Measurements from ENCODE around the gene NKX1-1.

DNA sequence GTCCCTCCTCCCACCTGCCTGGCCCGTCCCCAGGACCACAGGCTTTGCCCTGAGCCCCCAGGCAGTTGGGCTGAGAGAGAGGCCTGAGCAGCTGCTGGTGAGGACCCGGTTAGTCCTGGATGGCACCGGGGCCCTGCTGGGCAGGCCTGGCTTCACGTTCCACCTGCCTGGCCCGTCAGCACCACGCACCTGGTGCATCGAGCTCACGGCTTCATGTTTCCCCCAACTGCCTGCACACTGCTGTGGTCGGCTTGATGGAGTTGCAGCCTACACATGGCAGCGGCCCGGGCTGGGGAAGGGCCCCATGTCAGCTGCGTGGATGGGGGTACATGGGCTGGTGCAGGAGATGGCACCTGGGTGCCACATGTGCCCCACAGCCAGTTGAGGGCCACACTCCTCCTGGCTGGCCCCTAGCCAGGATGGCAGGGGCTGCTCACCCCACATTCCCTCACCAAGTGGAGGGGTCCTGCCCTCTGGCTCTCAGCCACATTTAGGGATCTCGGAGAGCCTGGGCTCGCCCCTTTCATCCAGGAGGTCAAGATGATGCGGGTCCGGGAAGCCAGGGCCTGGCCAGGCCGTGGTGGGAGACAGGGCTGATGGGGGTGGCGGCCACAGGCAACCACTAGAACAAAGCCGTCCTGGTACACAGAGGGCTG lies 28.5 kb downstream of the NKX1-1 start:
- TF ChIP-seq, protein P1, sequence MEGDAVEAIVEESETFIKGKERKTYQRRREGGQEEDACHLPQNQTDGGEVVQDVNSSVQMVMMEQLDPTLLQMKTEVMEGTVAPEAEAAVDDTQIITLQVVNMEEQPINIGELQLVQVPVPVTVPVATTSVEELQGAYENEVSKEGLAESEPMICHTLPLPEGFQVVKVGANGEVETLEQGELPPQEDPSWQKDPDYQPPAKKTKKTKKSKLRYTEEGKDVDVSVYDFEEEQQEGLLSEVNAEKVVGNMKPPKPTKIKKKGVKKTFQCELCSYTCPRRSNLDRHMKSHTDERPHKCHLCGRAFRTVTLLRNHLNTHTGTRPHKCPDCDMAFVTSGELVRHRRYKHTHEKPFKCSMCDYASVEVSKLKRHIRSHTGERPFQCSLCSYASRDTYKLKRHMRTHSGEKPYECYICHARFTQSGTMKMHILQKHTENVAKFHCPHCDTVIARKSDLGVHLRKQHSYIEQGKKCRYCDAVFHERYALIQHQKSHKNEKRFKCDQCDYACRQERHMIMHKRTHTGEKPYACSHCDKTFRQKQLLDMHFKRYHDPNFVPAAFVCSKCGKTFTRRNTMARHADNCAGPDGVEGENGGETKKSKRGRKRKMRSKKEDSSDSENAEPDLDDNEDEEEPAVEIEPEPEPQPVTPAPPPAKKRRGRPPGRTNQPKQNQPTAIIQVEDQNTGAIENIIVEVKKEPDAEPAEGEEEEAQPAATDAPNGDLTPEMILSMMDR (IDR thresholded peaks at IDR 0.05; ENCODE audit: borderline replicate concordance, extremely low read depth, low read length, poor library complexity, severe bottlenecking) = no peak
- no peak for TF ChIP-seq EZH2 (IDR thresholded peaks at IDR 0.05; ENCODE audit: borderline replicate concordance, low read depth, low read length, severe bottlenecking)
